PC-3 (cell line): Measurements from ENCODE around the gene TESK1. TPM values are rescaled to one million over a fixed set of nuclear protein-coding genes. Genes with fewer than 3 reads are reported as not detected.

Source experiments
- ATAC-seq: fragments of 200-7000 bp; cut with Tn5 transposase; 2 replicates; pipeline ENCODE4 v1.9.1; 2020; ENCODE audit warnings: mild to moderate bottlenecking, moderate library complexity
- BruUV-seq: library from RNA; stranded (reverse); fragments of 400-500 nt; replicated peaks from 2 replicates; lab custom pipeline; 2021; lab: Mats Ljungman, UMichigan
- CTCF ChIA-PET: fragments of 300-600 bp; sonication (Branson Sonifier 250); formaldehyde crosslinking; loops from one replicate; lab custom pipeline; 2022; ENCODE audit warnings: antibody characterized with exemption; lab: Charles Lee
- POLR2A ChIA-PET: fragments of 300-600 bp; sonication (Branson Sonifier 250); formaldehyde crosslinking; loops from one replicate; lab custom pipeline; 2022; ENCODE audit warnings: antibody characterized with exemption; ENCODE audit not compliant: unreplicated experiment; lab: Charles Lee
- DNase-seq: peaks from one replicate; pipeline ENCODE4 v3.0.0-alpha.2; 2015
- H2AFZ ChIP-seq: fragments of 300-600 bp; sonication (generic); 2 replicates; pipeline ENCODE4 v1.6.0; 2016; ENCODE audit warnings: antibody characterized with exemption, low read length
- H3F3A ChIP-seq: fragments of 300-600 bp; sonication (generic); one replicate; pipeline ENCODE4 v1.6.0; 2017; ENCODE audit warnings: antibody characterized with exemption, low read length, control low read depth, mild to moderate bottlenecking; ENCODE audit not compliant: unreplicated experiment
- H3K27ac ChIP-seq: fragments of 300-600 bp; sonication (generic); 2 replicates; pipeline ENCODE4 v1.5.1; 2016; ENCODE audit warnings: mild to moderate bottlenecking, low read length
- H3K27me3 ChIP-seq: fragments of 300-600 bp; sonication (generic); 2 replicates; pipeline ENCODE4 v1.6.1; 2016; ENCODE audit warnings: low read length, mixed read lengths
- H3K36me3 ChIP-seq: fragments of 300-600 bp; sonication (generic); 2 replicates; pipeline ENCODE4 v1.6.1; 2016; ENCODE audit warnings: low read depth, mixed run types, low read length, mixed read lengths
- H3K4me1 ChIP-seq: fragments of 300-600 bp; sonication (generic); 2 replicates; pipeline ENCODE4 v1.5.1; 2016; ENCODE audit warnings: low read length; ENCODE audit not compliant: insufficient read depth
- H3K4me2 ChIP-seq: fragments of 300-600 bp; sonication (generic); 2 replicates; pipeline ENCODE4 v1.6.0; 2016; ENCODE audit warnings: low read length
- H3K4me3 ChIP-seq: fragments of 300-600 bp; sonication (generic); 2 replicates; pipeline ENCODE4 v1.5.1; 2016; ENCODE audit warnings: mild to moderate bottlenecking, low read length, mixed read lengths
- H3K79me2 ChIP-seq: fragments of 300-600 bp; sonication (generic); 2 replicates; pipeline ENCODE4 v1.6.1; 2017; ENCODE audit warnings: low read length, mixed read lengths
- H3K9ac ChIP-seq: fragments of 300-600 bp; sonication (generic); 2 replicates; pipeline ENCODE4 v1.6.0; 2016; ENCODE audit warnings: mild to moderate bottlenecking, low read length
- H3K9me2 ChIP-seq: fragments of 300-600 bp; sonication (generic); replicated peaks from 2 replicates; pipeline ENCODE4 v1.6.1; 2016; ENCODE audit warnings: mixed run types, low read length, mixed read lengths
- H3K9me3 ChIP-seq: fragments of 300-600 bp; sonication (generic); 2 replicates; pipeline ENCODE4 v1.6.1; 2016; ENCODE audit warnings: low read length, mixed read lengths
- H4K20me1 ChIP-seq: fragments of 300-600 bp; sonication (generic); 2 replicates; pipeline ENCODE4 v1.6.1; 2016; ENCODE audit warnings: low read length, mixed read lengths
- EZH2 ChIP-seq: fragments of 300-600 bp; sonication (generic); IDR thresholded peaks from one replicate; pipeline ENCODE4 v1.6.1; 2017; ENCODE audit warnings: antibody characterized with exemption, mild to moderate bottlenecking, low read length; ENCODE audit not compliant: unreplicated experiment
- EZH2phosphoT487 ChIP-seq: fragments of 300-600 bp; sonication (generic); IDR thresholded peaks from 2 replicates; pipeline ENCODE4 v1.6.1; 2018; ENCODE audit warnings: mild to moderate bottlenecking, antibody characterized with exemption, low read length, borderline replicate concordance
- intact Hi-C: fragments of 100-400 bp; cut with micrococcal nuclease; formaldehyde crosslinking; loops from 2 replicates; pipeline ENCODE4 v1.9.0; 2023
- total RNA-seq: library from RNA; depleted of rRNA; stranded (reverse); fragments of >200 nt; gene quantifications from 2 replicates; pipeline ENCODE4 v1.2.3, GENCODE V29; 2014
- TF ChIP-seq, protein P1 (sequence below): fragments of 300-600 bp; sonication (generic); conservative IDR thresholded peaks from 2 replicates; pipeline ENCODE4 v1.5.1; 2017; ENCODE audit warnings: antibody characterized with exemption, low read depth, mild to moderate bottlenecking, low read length

The TESK1 gene
- total RNA-seq, 1 experiment from 2014 or later, result 11.2 TPM

DNA sequence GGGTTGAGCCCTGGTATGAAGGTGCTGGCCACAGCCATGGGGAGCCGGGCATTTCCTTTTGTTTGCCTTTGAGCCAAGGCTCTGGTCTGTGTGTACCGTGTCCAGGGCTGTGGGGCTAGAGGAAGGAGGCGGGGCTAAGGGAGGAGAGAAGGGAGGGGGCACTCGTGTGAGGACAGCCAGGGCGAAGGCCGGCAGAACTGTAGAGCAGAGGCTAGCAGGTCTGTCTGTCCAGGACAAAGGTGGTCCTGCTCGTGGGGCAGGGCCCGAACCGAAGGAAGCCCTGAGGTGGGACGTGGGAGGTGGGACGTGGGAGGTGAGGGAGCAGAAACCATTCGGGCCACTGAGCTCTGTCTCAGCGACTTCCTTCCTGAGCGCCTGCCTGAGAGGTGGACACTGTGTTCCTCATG is 41.3 kb upstream of the TESK1 start:
- TF ChIP-seq EZH2phosphoT487, result no peak
- TF ChIP-seq, protein P1, sequence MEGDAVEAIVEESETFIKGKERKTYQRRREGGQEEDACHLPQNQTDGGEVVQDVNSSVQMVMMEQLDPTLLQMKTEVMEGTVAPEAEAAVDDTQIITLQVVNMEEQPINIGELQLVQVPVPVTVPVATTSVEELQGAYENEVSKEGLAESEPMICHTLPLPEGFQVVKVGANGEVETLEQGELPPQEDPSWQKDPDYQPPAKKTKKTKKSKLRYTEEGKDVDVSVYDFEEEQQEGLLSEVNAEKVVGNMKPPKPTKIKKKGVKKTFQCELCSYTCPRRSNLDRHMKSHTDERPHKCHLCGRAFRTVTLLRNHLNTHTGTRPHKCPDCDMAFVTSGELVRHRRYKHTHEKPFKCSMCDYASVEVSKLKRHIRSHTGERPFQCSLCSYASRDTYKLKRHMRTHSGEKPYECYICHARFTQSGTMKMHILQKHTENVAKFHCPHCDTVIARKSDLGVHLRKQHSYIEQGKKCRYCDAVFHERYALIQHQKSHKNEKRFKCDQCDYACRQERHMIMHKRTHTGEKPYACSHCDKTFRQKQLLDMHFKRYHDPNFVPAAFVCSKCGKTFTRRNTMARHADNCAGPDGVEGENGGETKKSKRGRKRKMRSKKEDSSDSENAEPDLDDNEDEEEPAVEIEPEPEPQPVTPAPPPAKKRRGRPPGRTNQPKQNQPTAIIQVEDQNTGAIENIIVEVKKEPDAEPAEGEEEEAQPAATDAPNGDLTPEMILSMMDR, result no peak
- no peak for TF ChIP-seq EZH2
- ATAC-seq, result no peak

GRCh38 chr9:35564658-35565061 is 40.4 kb upstream of the TESK1 start:
- TF ChIP-seq EZH2phosphoT487 (no peak), EZH2 (no peak)
- TF ChIP-seq, protein P1, result no peak
- Histone ChIP-seq H4K20me1 (no peaks in the 10 kb centered on the region), H3K4me1 (no peaks in the 10 kb centered on the region), H3K4me3 (no peak overlapping the region), H3K9me2 (no peaks in the 10 kb centered on the region), H3K27ac (no peak overlapping the region), H3K79me2 (no peaks in the 10 kb centered on the region), H3F3A (no peaks in the 10 kb centered on the region), H3K36me3 (no peaks in the 10 kb centered on the region), H3K9me3 (no peaks in the 10 kb centered on the region), H3K27me3 (no peaks in the 10 kb centered on the region), H3K9ac (no peak overlapping the region), H3K4me2 (no peak overlapping the region), H2AFZ (no peak overlapping the region)
- ChIA-PET POLR2A (interaction anchor here (0.6 kb wide), 1 partner anchor 55 kb away, joined by 4 read pairs; no protein-coding TSS in a partner anchor), CTCF (no interaction called here)
- no peak for DNase-seq
- intact Hi-C loops, result no loop called here
- BruUV-seq, result no TSS peak
- no peak for ATAC-seq

More for the DNA sequence above, 41.3 kb upstream of the TESK1 start:
- Histone ChIP-seq H3K27me3 (no peaks in the 10 kb centered on the region), H2AFZ (no peak overlapping the region), H3K36me3 (no peaks in the 10 kb centered on the region), H3K79me2 (no peaks in the 10 kb centered on the region), H3K4me3 (no peak overlapping the region), H3K4me1 (no peaks in the 10 kb centered on the region), H4K20me1 (no peaks in the 10 kb centered on the region), H3K4me2 (no peak overlapping the region), H3F3A (no peaks in the 10 kb centered on the region), H3K9me2 (no peaks in the 10 kb centered on the region), H3K9ac (no peak overlapping the region), H3K9me3 (no peaks in the 10 kb centered on the region), H3K27ac (no peak overlapping the region)
- CTCF ChIA-PET, result no interaction called here
- intact Hi-C loops, result no loop called here
- DNase-seq, result no peak
- BruUV-seq, result no TSS peak
- POLR2A ChIA-PET, result no interaction called here

GRCh38 chr9:35566417-35566816 is 38.6 kb upstream of the TESK1 start:
- Histone ChIP-seq H3K4me3 (no peak overlapping the region), H3K9me3 (no peaks in the 10 kb centered on the region), H3K36me3 (no peaks in the 10 kb centered on the region), H3K79me2 (no peaks in the 10 kb centered on the region), H3K9me2 (no peaks in the 10 kb centered on the region), H4K20me1 (no peaks in the 10 kb centered on the region), H3K27ac (no peak overlapping the region), H3K4me2 (no peak overlapping the region), H3F3A (no peaks in the 10 kb centered on the region), H2AFZ (no peak overlapping the region), H3K9ac (no peak overlapping the region), H3K4me1 (no peaks in the 10 kb centered on the region), H3K27me3 (no peaks in the 10 kb centered on the region)
- ChIA-PET POLR2A (no interaction called here), CTCF (no interaction called here)
- DNase-seq (no peak), ATAC-seq (no peak)
- TF ChIP-seq EZH2 (no peak), EZH2phosphoT487 (no peak)
- TF ChIP-seq, protein P1, result no peak
- intact Hi-C loops, result no loop called here
- BruUV-seq, result no TSS peak
